K562 (cell line): ENCODE measurements around the gene INPP5E. TPM values are rescaled to one million over a fixed set of nuclear protein-coding genes. Genes with fewer than 3 reads are reported as not detected.

Source experiments
- CBX5 ChIP-seq: IDR thresholded peaks from 2 replicates; pipeline ENCODE4 v1.6.1; 2014; ENCODE audit warnings: low read depth, borderline replicate concordance
- HDAC3 ChIP-seq: fragments of 450-650 bp; IDR thresholded peaks from 2 replicates; pipeline ENCODE4 v1.6.1; 2018; ENCODE audit warnings: borderline replicate concordance, mild to moderate bottlenecking, moderate library complexity; ENCODE audit not compliant: partially characterized antibody
- HMG20A ChIP-seq: fragments of 450-650 bp; formaldehyde crosslinking; conservative IDR thresholded peaks from 2 replicates; pipeline ENCODE4 v1.4.0; 2020; ENCODE audit warnings: mild to moderate bottlenecking, mixed read lengths
- KDM5B ChIP-seq: fragments of 200-600 bp; sonication (generic); IDR thresholded peaks from 2 replicates; pipeline ENCODE4 v1.6.1; 2012; ENCODE audit warnings: low read depth, mild to moderate bottlenecking, moderate library complexity, low read length, control low read depth, inconsistent platforms; ENCODE audit not compliant: insufficient replicate concordance
- NFIC ChIP-seq: fragments of 450-650 bp; IDR thresholded peaks from 2 replicates; pipeline ENCODE4 v1.6.1; 2017; ENCODE audit warnings: mild to moderate bottlenecking, inconsistent platforms
- RB1 ChIP-seq: fragments of 450-650 bp; IDR thresholded peaks from 2 replicates; pipeline ENCODE4 v1.6.1; 2017; ENCODE audit warnings: low read depth, mild to moderate bottlenecking
- RBBP5 ChIP-seq: fragments of 200-600 bp; sonication (generic); IDR thresholded peaks from 2 replicates; pipeline ENCODE4 v1.6.1; 2012; ENCODE audit warnings: borderline replicate concordance, mild to moderate bottlenecking, low read length, control low read depth, inconsistent platforms; ENCODE audit not compliant: insufficient read depth, poor library complexity, severe bottlenecking
- RBFOX2 ChIP-seq: fragments of 200-400 bp; formaldehyde crosslinking; IDR thresholded peaks from 2 replicates; pipeline ENCODE4 v1.6.1; 2017; ENCODE audit warnings: low read depth, mild to moderate bottlenecking, low read length, moderate library complexity
- RBM39 ChIP-seq: fragments of 200-400 bp; formaldehyde crosslinking; optimal IDR thresholded peaks from 2 replicates; pipeline ENCODE3; 2018; ENCODE audit warnings: low read depth, low read length
- SAFB ChIP-seq: fragments of 200-400 bp; formaldehyde crosslinking; IDR thresholded peaks from 2 replicates; pipeline ENCODE4 v1.6.1; 2017; ENCODE audit warnings: low read depth, low read length, borderline replicate concordance
- TAF1 ChIP-seq: IDR thresholded peaks from 2 replicates; pipeline ENCODE4 v1.6.1; 2011; ENCODE audit warnings: mild to moderate bottlenecking, low read length, moderate library complexity; ENCODE audit not compliant: insufficient read depth, control insufficient read depth, severe bottlenecking; ENCODE audit errors: extremely low read depth
- TAF9B ChIP-seq: fragments of 450-650 bp; IDR thresholded peaks from 2 replicates; pipeline ENCODE4 v1.6.1; 2018; ENCODE audit warnings: mild to moderate bottlenecking; ENCODE audit not compliant: partially characterized antibody
- THAP7 ChIP-seq: fragments of 250-450 bp; sonication (Bioruptor Pico); IDR thresholded peaks from 2 replicates; pipeline ENCODE4 v1.5.0; 2021
- ZKSCAN1 ChIP-seq: fragments of 150-350 bp; IDR thresholded peaks from 2 replicates; pipeline ENCODE4 v1.6.1; 2016; ENCODE audit warnings: low read depth, low read length
- ZNF76 ChIP-seq: fragments of 250-450 bp; sonication (Bioruptor Pico); IDR thresholded peaks from 2 replicates; pipeline ENCODE4 v1.4.0; 2020; ENCODE audit warnings: mild to moderate bottlenecking, moderate library complexity, borderline replicate concordance
- ZSCAN32 ChIP-seq: fragments of 450-650 bp; formaldehyde crosslinking; IDR thresholded peaks from 2 replicates; pipeline ENCODE4 v1.4.0; 2020; ENCODE audit warnings: mild to moderate bottlenecking, moderate library complexity
- polyA plus RNA-seq, 8 experiments: library from polyadenylated mRNA; depleted of rRNA in 4 of 8; stranded (reverse) in 5 of 8; unstranded in 3 of 8; fragments of >200 nt; fragmentation: Nextera tagmentation in 2 of 8; fragmentation: Illumina TruSeq in 1 of 8; extraction: Ambion mirVana in 2 of 8; extraction: Trizol in 1 of 8; gene quantifications; 2 replicates each; pipeline versions ENCODE4 v1.2.1 to v1.2.3, GENCODE V29; 2011 to 2014; ENCODE audit warnings: inconsistent platforms in 1 of 8, missing spikeins in 1 of 8
- total RNA-seq, 7 experiments: library from RNA; depleted of rRNA in 6 of 7; stranded (reverse); fragments of >200 nt in 6 of 7; fragmentation: Illumina TruSeq in 2 of 7; extraction: Trizol in 2 of 7; gene quantifications; 2 replicates each; pipeline versions ENCODE4 v1.2.1 to v1.2.3, GENCODE V29; 2011 to 2021; ENCODE audit warnings: low replicate concordance in 1 of 7
- TF ChIP-seq, protein P1 (sequence below): fragments of 150-350 bp; conservative IDR thresholded peaks from 2 replicates; pipeline ENCODE4 v1.6.1; 2014; ENCODE audit warnings: low read length
- TF ChIP-seq, protein P2 (sequence below), 2 experiments: fragments of 450-650 bp in 1 of 2; sonication (generic) in 1 of 2; formaldehyde crosslinking; conservative IDR thresholded peaks; 2 replicates each; pipeline versions ENCODE4 v1.4.0 to v1.8.1; 2020 to 2022; ENCODE audit warnings: mild to moderate bottlenecking in 1 of 2, missing genetic modification reagents in 1 of 2

INPP5E gene
- total and polyA plus RNA-seq, 9 of the 15 experiments (the other 6 are each of a cell fraction or from before 2014, with no cell fraction given) = 0.38 to 17.4 (median 4.9) TPM

DNA sequence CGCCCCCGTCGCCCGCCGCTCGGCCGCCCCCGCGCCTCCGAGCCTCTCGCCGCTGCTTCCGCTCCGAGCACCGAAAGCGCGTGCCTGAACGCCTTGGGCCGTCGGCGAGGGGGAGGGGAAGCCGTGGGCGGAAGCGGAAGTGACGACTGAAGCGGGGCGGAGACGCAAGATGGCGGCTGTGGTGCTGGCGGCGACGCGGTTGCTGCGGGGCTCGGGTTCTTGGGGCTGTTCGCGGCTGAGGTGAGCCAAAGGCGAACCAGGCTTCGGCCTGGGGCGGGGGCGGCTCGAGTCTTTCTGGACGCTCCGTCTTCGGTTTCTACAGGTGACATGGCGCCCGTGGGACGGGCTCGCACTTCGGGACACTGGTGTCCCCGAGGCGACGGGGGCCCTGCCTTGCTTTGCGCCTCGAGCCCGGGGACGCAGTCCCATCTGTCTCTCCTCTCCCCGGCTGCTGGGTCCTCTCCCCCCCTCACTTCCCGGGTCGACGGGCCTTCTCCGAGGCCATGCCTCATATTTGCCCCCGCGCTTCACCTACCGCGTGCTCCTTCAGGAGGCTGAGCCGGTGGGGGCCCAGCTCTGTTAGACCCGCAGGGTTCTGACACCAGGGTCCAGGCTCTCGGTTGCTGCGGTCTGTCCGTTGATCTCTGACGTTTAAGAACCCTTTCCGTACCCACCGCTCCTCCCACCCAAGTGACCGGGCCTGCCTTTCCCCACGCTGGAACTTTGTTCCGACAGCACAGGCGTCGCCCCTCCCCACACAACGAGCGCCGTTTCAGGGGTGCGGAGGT is 29.0 kb downstream of the INPP5E start, which contains the start of the genes ENTR1 and PMPCA (continued):
- TF ChIP-seq, protein P1, sequence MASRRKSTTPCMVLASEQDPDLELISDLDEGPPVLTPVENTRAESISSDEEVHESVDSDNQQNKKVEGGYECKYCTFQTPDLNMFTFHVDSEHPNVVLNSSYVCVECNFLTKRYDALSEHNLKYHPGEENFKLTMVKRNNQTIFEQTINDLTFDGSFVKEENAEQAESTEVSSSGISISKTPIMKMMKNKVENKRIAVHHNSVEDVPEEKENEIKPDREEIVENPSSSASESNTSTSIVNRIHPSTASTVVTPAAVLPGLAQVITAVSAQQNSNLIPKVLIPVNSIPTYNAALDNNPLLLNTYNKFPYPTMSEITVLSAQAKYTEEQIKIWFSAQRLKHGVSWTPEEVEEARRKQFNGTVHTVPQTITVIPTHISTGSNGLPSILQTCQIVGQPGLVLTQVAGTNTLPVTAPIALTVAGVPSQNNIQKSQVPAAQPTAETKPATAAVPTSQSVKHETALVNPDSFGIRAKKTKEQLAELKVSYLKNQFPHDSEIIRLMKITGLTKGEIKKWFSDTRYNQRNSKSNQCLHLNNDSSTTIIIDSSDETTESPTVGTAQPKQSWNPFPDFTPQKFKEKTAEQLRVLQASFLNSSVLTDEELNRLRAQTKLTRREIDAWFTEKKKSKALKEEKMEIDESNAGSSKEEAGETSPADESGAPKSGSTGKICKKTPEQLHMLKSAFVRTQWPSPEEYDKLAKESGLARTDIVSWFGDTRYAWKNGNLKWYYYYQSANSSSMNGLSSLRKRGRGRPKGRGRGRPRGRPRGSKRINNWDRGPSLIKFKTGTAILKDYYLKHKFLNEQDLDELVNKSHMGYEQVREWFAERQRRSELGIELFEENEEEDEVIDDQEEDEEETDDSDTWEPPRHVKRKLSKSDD = no peak
- no peak for TF ChIP-seq HDAC3
- 0 out of 2 replicates have a peak, but pooled peaks have one; percentile 17 for TF ChIP-seq THAP7
- TF ChIP-seq ZSCAN32 (CRISPR knock-in tag) = no peak
- TF ChIP-seq ZNF76 (CRISPR knock-in tag) = 0 out of 2 replicates have a peak, but pooled peaks have one; percentile 19
- TF ChIP-seq, protein P2, sequence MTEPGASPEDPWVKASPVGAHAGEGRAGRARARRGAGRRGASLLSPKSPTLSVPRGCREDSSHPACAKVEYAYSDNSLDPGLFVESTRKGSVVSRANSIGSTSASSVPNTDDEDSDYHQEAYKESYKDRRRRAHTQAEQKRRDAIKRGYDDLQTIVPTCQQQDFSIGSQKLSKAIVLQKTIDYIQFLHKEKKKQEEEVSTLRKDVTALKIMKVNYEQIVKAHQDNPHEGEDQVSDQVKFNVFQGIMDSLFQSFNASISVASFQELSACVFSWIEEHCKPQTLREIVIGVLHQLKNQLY (CRISPR knock-in tag; conservative IDR thresholded peaks at IDR 0.05) = no peak
- no peak for TF ChIP-seq RB1
- TF ChIP-seq RBBP5 = peak; percentile 83
- peak; percentile 96 for TF ChIP-seq TAF9B
- no peak for TF ChIP-seq RBM39
- TF ChIP-seq SAFB = 0 out of 2 replicates have a peak, but pooled peaks have one; percentile 33
- no peak for TF ChIP-seq HMG20A (CRISPR knock-in tag)
- TF ChIP-seq KDM5B = peak; percentile 89
- no peak for TF ChIP-seq CBX5
- peak; percentile 87 for TF ChIP-seq RBFOX2
- TF ChIP-seq TAF1 = peak; percentile 98
- TF ChIP-seq ZKSCAN1 = no peak
- TF ChIP-seq NFIC = peak; percentile 40
